H1 (cell line): Measurements from ENCODE around the gene PLEKHM3. TPM values are rescaled to one million over a fixed set of nuclear protein-coding genes. Genes with fewer than 3 reads are reported as not detected.
A peak's percentile ranks its signal among the peaks of the same experiment; 100 is the strongest.

Experiments used
- CTCF ChIA-PET: fragments of 300-600 bp; sonication (Branson Sonifier 250); formaldehyde crosslinking; loops from one replicate; lab custom pipeline; 2021; ENCODE audit not compliant: partially characterized antibody; lab: Charles Lee
- POLR2A ChIA-PET: fragments of 300-600 bp; sonication (Branson Sonifier 250); formaldehyde crosslinking; loops from one replicate; lab custom pipeline; 2021; ENCODE audit warnings: inconsistent platforms; ENCODE audit not compliant: partially characterized antibody; lab: Charles Lee
- DNase-seq, 2 experiments: peaks; one replicate each; pipeline versions ENCODE4 v3.0.0 to v3.0.0-alpha.2; 2010 to 2022; ENCODE audit warnings: low spot score in 2 of 2, low read depth in 1 of 2, mixed read lengths in 1 of 2
- FAIRE-seq: peaks from 2 replicates; lab custom pipeline; 2011; peaks lifted over from hg19 to GRCh38; lab: Jason Lieb, UNC
- H2AFZ ChIP-seq: 2 replicates; pipeline ENCODE4 v1.8.1; 2012; ENCODE audit warnings: low read length, inconsistent platforms
- H2AK5ac ChIP-seq: 2 replicates; pipeline ENCODE4 v1.6.1; 2013; ENCODE audit warnings: low read depth, low read length
- H2BK120ac ChIP-seq: replicated peaks from 2 replicates; pipeline ENCODE3; 2013; ENCODE audit warnings: low read depth, low read length, inconsistent platforms
- H2BK12ac ChIP-seq: 2 replicates; pipeline ENCODE4 v1.6.1; 2013; ENCODE audit warnings: low read depth, low read length
- H2BK15ac ChIP-seq: 2 replicates; pipeline ENCODE4 v1.6.1; 2013; ENCODE audit warnings: low read length
- H2BK20ac ChIP-seq: 2 replicates; pipeline ENCODE4 v1.6.1; 2013; ENCODE audit warnings: low read length
- H2BK5ac ChIP-seq: 2 replicates; pipeline ENCODE4 v1.6.1; 2013; ENCODE audit warnings: low read depth, low read length
- H3K14ac ChIP-seq: 2 replicates; pipeline ENCODE4 v1.6.1; 2013; ENCODE audit warnings: inconsistent platforms; ENCODE audit not compliant: insufficient read length
- H3K18ac ChIP-seq: 2 replicates; pipeline ENCODE4 v1.6.1; 2013; ENCODE audit warnings: low read length; ENCODE audit errors: extremely low read depth
- H3K23ac ChIP-seq: 2 replicates; pipeline ENCODE4 v1.6.1; 2013; ENCODE audit warnings: inconsistent platforms; ENCODE audit not compliant: insufficient read length
- H3K23me2 ChIP-seq: 2 replicates; pipeline ENCODE4 v1.6.1; 2013; ENCODE audit warnings: low read depth, low read length
- H3K27ac ChIP-seq: 2 replicates; pipeline ENCODE4 v1.6.1; 2011; ENCODE audit warnings: low read depth, low read length, inconsistent platforms
- H3K27me3 ChIP-seq, 4 experiments: replicated peaks in 1 of 4; 1 replicate in 1 of 4; 2 replicates in 3 of 4; pipeline versions ENCODE4 v1.6.1 to v1.8.1; 2011 to 2013; ENCODE audit warnings: low read length in 3 of 4, mild to moderate bottlenecking in 3 of 4, inconsistent platforms in 2 of 4, mixed read lengths in 2 of 4, moderate library complexity in 1 of 4; ENCODE audit not compliant: control insufficient read depth in 3 of 4, insufficient read depth in 3 of 4; ENCODE audit errors: extremely low read depth in 1 of 4
- H3K36me3 ChIP-seq, 4 experiments: 2 replicates each; pipeline versions ENCODE4 v1.6.1 to v1.8.1; 2011 to 2013; ENCODE audit warnings: mild to moderate bottlenecking in 4 of 4, low read length in 3 of 4, moderate library complexity in 2 of 4, control low read depth in 1 of 4, inconsistent platforms in 1 of 4; ENCODE audit not compliant: insufficient read depth in 4 of 4, control insufficient read depth in 2 of 4
- H3K4ac ChIP-seq: replicated peaks from 2 replicates; pipeline ENCODE3; 2013; ENCODE audit warnings: low read length, low read depth, mixed read lengths, inconsistent platforms; ENCODE audit not compliant: insufficient read length
- H3K4me1 ChIP-seq, 4 experiments: replicated peaks in 1 of 4; 1 replicate in 1 of 4; 2 replicates in 3 of 4; pipeline versions ENCODE4 v1.6.1 to v1.8.1; 2011 to 2013; ENCODE audit warnings: low read length in 3 of 4, inconsistent platforms in 2 of 4, mixed read lengths in 1 of 4; ENCODE audit not compliant: insufficient read depth in 4 of 4, control insufficient read depth in 3 of 4
- H3K4me2 ChIP-seq, 2 experiments: 2 replicates each; pipeline versions ENCODE4 v1.6.1 to v1.8.1; 2011 to 2013; ENCODE audit warnings: low read depth in 2 of 2, low read length in 2 of 2, control low read depth in 1 of 2, inconsistent platforms in 1 of 2, mild to moderate bottlenecking in 1 of 2; ENCODE audit not compliant: insufficient read depth in 1 of 2
- H3K4me3 ChIP-seq, 4 experiments: fragments of 200-600, 300-600 bp in 1 of 4; sonication (generic), shearing (Covaris generic), sonication (Bioruptor Twin) in 1 of 4; 2 replicates each; pipeline versions ENCODE4 v1.5.1 to v1.8.1; 2011 to 2016; ENCODE audit warnings: low read length in 4 of 4, low read depth in 3 of 4, control low read depth in 2 of 4, inconsistent platforms in 2 of 4, mild to moderate bottlenecking in 2 of 4, mixed read lengths in 1 of 4, moderate library complexity in 1 of 4; ENCODE audit not compliant: insufficient read depth in 2 of 4; ENCODE audit errors: extremely low read depth in 1 of 4
- H3K56ac ChIP-seq: replicated peaks from 2 replicates; pipeline ENCODE3; 2013; ENCODE audit warnings: low read depth, mild to moderate bottlenecking, mixed read lengths, low read length, inconsistent platforms; ENCODE audit not compliant: insufficient read length
- H3K79me1 ChIP-seq: 2 replicates; pipeline ENCODE4 v1.6.1; 2013; ENCODE audit warnings: low read depth, low read length, control low read depth
- H3K79me2 ChIP-seq, 2 experiments: 2 replicates each; pipeline versions ENCODE4 v1.6.1 to v1.8.1; 2012 to 2013; ENCODE audit warnings: low read length in 2 of 2, mild to moderate bottlenecking in 2 of 2, inconsistent platforms in 1 of 2; ENCODE audit not compliant: insufficient read depth in 2 of 2, control insufficient read depth in 1 of 2
- H3K9ac ChIP-seq, 4 experiments: replicated peaks in 1 of 4; 1 replicate in 1 of 4; 2 replicates in 3 of 4; pipeline versions ENCODE4 v1.6.1 to v1.8.1; 2011 to 2013; ENCODE audit warnings: low read depth in 3 of 4, low read length in 3 of 4, control low read depth in 2 of 4, mild to moderate bottlenecking in 2 of 4, moderate library complexity in 2 of 4, inconsistent platforms in 1 of 4; ENCODE audit errors: extremely low read depth in 1 of 4
- H3K9me3 ChIP-seq, 2 experiments: 2 replicates each; pipeline versions ENCODE4 v1.6.1 to v1.8.1; 2012 to 2013; ENCODE audit warnings: mild to moderate bottlenecking in 2 of 2, moderate library complexity in 2 of 2, control low read depth in 1 of 2, inconsistent platforms in 1 of 2, low read depth in 1 of 2, low read length in 1 of 2, mixed read lengths in 1 of 2; ENCODE audit not compliant: insufficient read depth in 2 of 2
- H4K20me1 ChIP-seq, 2 experiments: replicated peaks in 1 of 2; 2 replicates each; pipeline versions ENCODE3 to v1.8.1; 2011 to 2013; ENCODE audit warnings: inconsistent platforms in 2 of 2, low read length in 2 of 2, mild to moderate bottlenecking in 1 of 2; ENCODE audit not compliant: insufficient read depth in 2 of 2, control insufficient read depth in 1 of 2
- H4K5ac ChIP-seq: 2 replicates; pipeline ENCODE4 v1.6.1; 2013; ENCODE audit warnings: low read length, low read depth, mixed read lengths, inconsistent platforms; ENCODE audit not compliant: insufficient read length
- H4K8ac ChIP-seq: 2 replicates; pipeline ENCODE4 v1.8.0; 2013; ENCODE audit warnings: mild to moderate bottlenecking, moderate library complexity, low read length, inconsistent platforms; ENCODE audit not compliant: insufficient read depth; ENCODE audit errors: extremely low read depth
- H4K91ac ChIP-seq: replicated peaks from 2 replicates; pipeline ENCODE3; 2013; ENCODE audit warnings: low read length, mixed read lengths, inconsistent platforms; ENCODE audit not compliant: insufficient read length
- EP300 ChIP-seq, 2 experiments: IDR thresholded peaks; 1 replicate in 1 of 2; 2 replicates in 1 of 2; pipeline ENCODE4 v1.6.1; 2011 to 2012; ENCODE audit warnings: low read depth in 2 of 2, low read length in 2 of 2, mild to moderate bottlenecking in 2 of 2, borderline replicate concordance in 1 of 2, inconsistent platforms in 1 of 2, moderate library complexity in 1 of 2
- GABPA ChIP-seq: IDR thresholded peaks from 2 replicates; pipeline ENCODE4 v1.6.1; 2011; ENCODE audit warnings: mild to moderate bottlenecking, low read length, moderate library complexity, borderline replicate concordance; ENCODE audit not compliant: insufficient read depth
- SAP30 ChIP-seq: fragments of 300-600 bp; sonication (generic); IDR thresholded peaks from 2 replicates; pipeline ENCODE4 v1.7.1; 2012; ENCODE audit warnings: low read length, moderate library complexity, mild to moderate bottlenecking, inconsistent platforms; ENCODE audit not compliant: insufficient read depth, insufficient replicate concordance
- ZNF274 ChIP-seq: IDR thresholded peaks from 2 replicates; pipeline ENCODE4 v1.7.0; 2012; ENCODE audit warnings: low read length, borderline replicate concordance; ENCODE audit errors: extremely low read depth
- WGBS, 2 experiments: shearing (Covaris generic) in 1 of 2; methylation state at CpG; one replicate each; pipeline versions ENCODE4 v1.1.6 to v1.1.7; 2013 to 2015; ENCODE audit warnings: low lambda C conversion rate in 2 of 2, mixed read lengths in 2 of 2, inconsistent platforms in 1 of 2, low coverage in 1 of 2, missing lambda C conversion rate in 1 of 2; ENCODE audit not compliant: insufficient replicate concordance in 2 of 2, insufficient coverage in 1 of 2, insufficient read length in 1 of 2; ENCODE audit errors: extremely low coverage in 1 of 2, missing lambda C conversion rate in 1 of 2; 5-methylcytosine and 5-hydroxymethylcytosine counted together
- polyA plus RNA-seq, 7 experiments: library from polyadenylated mRNA; depleted of rRNA in 3 of 7; stranded (reverse) in 5 of 7; unstranded in 2 of 7; fragments of >200 nt in 5 of 7; fragments of 200-250 nt in 2 of 7; gene quantifications; 1 replicate in 5 of 7; 2 replicates in 1 of 7; 4 replicates in 1 of 7; pipeline versions ENCODE4 v1.2.1 to v1.2.3, GENCODE V29; 2011 to 2013; ENCODE audit warnings: missing spikeins in 2 of 7, mixed read lengths in 2 of 7
- total RNA-seq: library from RNA; stranded (reverse); fragmentation: NEBNext Ultra II Directional; extraction: Animal tissue kit (Norgen Biotek cat#: 25700); gene quantifications from 2 replicates; pipeline ENCODE4 v1.2.1, GENCODE V29; 2021

PLEKHM3 gene
- total and polyA plus RNA-seq, 2 of the 8 experiments (the other 6 are each of a cell fraction or from before 2014, with no cell fraction given) = 2.3 to 5.8 TPM

DNA sequence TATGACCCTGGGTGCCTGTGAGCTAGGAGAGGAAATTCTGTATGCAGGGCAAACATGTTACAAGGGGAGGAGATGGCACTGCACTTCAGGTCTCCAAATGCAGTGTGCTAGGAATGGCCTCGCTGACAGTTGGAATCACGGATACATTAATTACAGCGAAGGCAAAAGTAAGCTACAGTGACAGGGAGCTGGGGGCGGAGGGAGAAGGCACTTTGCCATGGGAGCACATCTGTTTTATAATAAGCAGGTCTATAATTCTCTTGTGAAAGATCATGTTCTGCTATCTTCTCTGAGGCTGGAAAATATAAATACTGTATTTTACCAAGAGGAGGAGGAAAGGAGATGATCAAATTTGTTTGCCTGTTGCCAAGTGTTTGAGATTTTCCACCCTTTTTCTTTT is 199.3 kb downstream of the PLEKHM3 start:
- no peak overlapping the region for H3K4me3 ChIP-seq

More for the DNA sequence above, 199.3 kb downstream of the PLEKHM3 start:
- no peaks in the 10 kb centered on the region for H3K36me3 ChIP-seq
- peaks cover 0 to 3% (median 0%) of the 10 kb centered on the region in 4 experiments; a peak in 2 of 7 replicates for H3K4me1 ChIP-seq
- no peak overlapping the region for H4K91ac ChIP-seq
- H2AK5ac ChIP-seq = peak overlapping the region; percentile 14; the same call in 1 of the 2 replicates
- no peak overlapping the region for H3K27ac ChIP-seq
- no peak overlapping the region for H3K18ac ChIP-seq
- CTCF ChIA-PET = interaction anchor here (0.6 to 1.3 kb wide), 5 partner anchors 9 to 214 kb away, joined by 3 to 7 read pairs (median 5); no protein-coding TSS in a partner anchor
- H4K20me1 ChIP-seq = no peaks in the 10 kb centered on the region
- TF ChIP-seq GABPA = no peak
- TF ChIP-seq ZNF274 = no peak
- TF ChIP-seq EP300 (IDR thresholded peaks at IDR 0.05; ENCODE audit: borderline replicate concordance in 1 of 2, low read depth in 2 of 2, low read length in 2 of 2) = no peak
- no peak for TF ChIP-seq SAP30
- no peaks in the 10 kb centered on the region for H3K79me1 ChIP-seq
- POLR2A ChIA-PET = interaction anchor here (1.3 to 1.8 kb wide), 2 partner anchors 9 to 59 kb away, joined by 4 to 5 read pairs; no protein-coding TSS in a partner anchor
- no peak overlapping the region for H3K9ac ChIP-seq
- DNase-seq (no peak), FAIRE-seq (no peak)
- H3K9me3 ChIP-seq = no peaks in the 10 kb centered on the region
- no peak overlapping the region for H3K4me2 ChIP-seq
- no peak overlapping the region for H2BK15ac ChIP-seq
- H4K5ac ChIP-seq = no peak overlapping the region
- H4K8ac ChIP-seq = no peak overlapping the region
- no peaks in the 10 kb centered on the region for H3K27me3 ChIP-seq
- H2BK5ac ChIP-seq = no peak overlapping the region
- H2BK120ac ChIP-seq = no peak overlapping the region
- no peak overlapping the region for H3K14ac ChIP-seq
- H2BK12ac ChIP-seq = no peak overlapping the region
- no peak overlapping the region for H3K23ac ChIP-seq
- WGBS, 2 experiments = 89% methylated on average over 4 of the region's 4 CpGs; no CpG with 5 or more reads in 1 of the 2 experiments
- H3K79me2 ChIP-seq = no peaks in the 10 kb centered on the region
- H2BK20ac ChIP-seq = no peak overlapping the region
- H3K56ac ChIP-seq = no peak overlapping the region
- no peaks in the 10 kb centered on the region for H3K23me2 ChIP-seq
- H3K4ac ChIP-seq = no peak overlapping the region
- no peak overlapping the region for H2AFZ ChIP-seq
